GM10266 (cell line): ENCODE results near the gene CSNK1G2.

ENCODE experiments used
- DNase-seq: peaks from one replicate; pipeline ENCODE4 v3.0.0; 2012; ENCODE audit errors: extremely low spot score
- CTCF ChIP-seq: IDR thresholded peaks from 2 replicates; pipeline ENCODE4 v1.5.1; 2012; ENCODE audit warnings: mild to moderate bottlenecking, low read depth; ENCODE audit not compliant: control insufficient read depth, insufficient read depth; ENCODE audit errors: missing control alignments

CSNK1G2 gene

GRCh38 chr19:1970003-1970805 is 29.2 kb downstream of the CSNK1G2 start:
- no peak for TF ChIP-seq CTCF
- DNase-seq = no peak

- no peak for TF ChIP-seq CTCF
- DNase-seq = no peak
These were observed 30.0 kb downstream of the CSNK1G2 start for GRCh38 chr19:1970806-1971502.

- no peak for TF ChIP-seq CTCF
- DNase-seq = no peak
These were observed 33.6 kb downstream of the CSNK1G2 start for GRCh38 chr19:1974381-1975161.

- TF ChIP-seq CTCF = no peak
- no peak for DNase-seq
These were observed 34.1 kb downstream of the CSNK1G2 start for GRCh38 chr19:1975162-1975480.

GRCh38 chr19:1977120-1977519 is 36.1 kb downstream of the CSNK1G2 start:
- TF ChIP-seq CTCF = no peak
- no peak for DNase-seq

- TF ChIP-seq CTCF = no peak
- no peak for DNase-seq
These were observed 37.4 kb downstream of the CSNK1G2 start for GRCh38 chr19:1978346-1978894.
